Chondrocyte (in vitro differentiated cells): ENCODE measurements around the gene RP9. TPM values are rescaled to one million over a fixed set of nuclear protein-coding genes. Genes with fewer than 3 reads are reported as not detected.

Experiments
- DNase-seq: peaks from one replicate; pipeline ENCODE4 v3.0.0; 2021; ENCODE audit warnings: mixed read lengths, low spot score
- H3K27ac Mint-ChIP-seq: one replicate; pipeline ENCODE4 v1.8.0; 2021; ENCODE audit warnings: mild to moderate bottlenecking, moderate library complexity, mixed read lengths; ENCODE audit not compliant: unreplicated experiment
- H3K27me3 Mint-ChIP-seq: 2 replicates; pipeline ENCODE4 v1.8.0; 2021; ENCODE audit warnings: low read depth, mixed read lengths
- H3K36me3 Mint-ChIP-seq: 2 replicates; pipeline ENCODE4 v1.8.0; 2021; ENCODE audit warnings: low read depth, mixed read lengths
- H3K4me1 Mint-ChIP-seq: 2 replicates; pipeline ENCODE4 v1.8.0; 2021; ENCODE audit warnings: low read depth, mild to moderate bottlenecking, mixed read lengths
- H3K4me3 Mint-ChIP-seq: one replicate; pipeline ENCODE4 v1.8.0; 2021; ENCODE audit warnings: mild to moderate bottlenecking, moderate library complexity, mixed read lengths; ENCODE audit not compliant: unreplicated experiment
- H3K9me3 Mint-ChIP-seq: 2 replicates; pipeline ENCODE4 v1.8.0; 2021; ENCODE audit warnings: low read depth, mixed read lengths
- total RNA-seq: library from RNA; stranded (reverse); gene quantifications from 3 replicates; pipeline ENCODE4 v1.2.1, GENCODE V29; 2021
- TF ChIP-seq, protein P1 (sequence below): fragments of 200-600 bp; sonication (generic); IDR thresholded peaks from 2 replicates; pipeline ENCODE4 v1.5.0; 2021; ENCODE audit warnings: antibody characterized with exemption, mild to moderate bottlenecking, moderate library complexity

Gene RP9
- total RNA-seq, 1 donor from 2014 or later, result 16.5 TPM

DNA sequence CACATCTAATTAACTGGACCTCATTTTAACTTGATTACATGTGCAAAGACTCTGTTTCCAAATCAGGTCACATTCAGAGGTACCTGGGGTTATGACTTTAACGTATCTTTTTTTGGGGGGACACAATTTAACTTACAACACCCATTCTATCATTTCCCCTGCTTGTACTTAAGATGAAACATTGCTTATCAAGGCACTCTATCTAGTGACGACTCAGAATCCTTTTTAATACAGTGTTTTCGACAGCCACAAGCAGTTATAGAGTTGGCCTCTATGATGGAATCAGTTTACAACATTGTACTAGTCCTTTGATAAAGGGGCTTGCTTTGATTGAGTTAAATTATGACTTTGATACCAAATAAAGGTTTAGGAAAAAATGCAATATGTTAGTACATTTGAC lies 42.9 kb upstream of the RP9 start:
- Mint-ChIP-seq H3K27ac (no peak overlapping the region), H3K27me3 (no peaks in the 10 kb centered on the region), H3K4me1 (peaks cover 17% of the 10 kb centered on the region), H3K9me3 (no peaks in the 10 kb centered on the region), H3K4me3 (no peak overlapping the region), H3K36me3 (peaks cover 2% of the 10 kb centered on the region)
- no peak for DNase-seq
- TF ChIP-seq, protein P1, sequence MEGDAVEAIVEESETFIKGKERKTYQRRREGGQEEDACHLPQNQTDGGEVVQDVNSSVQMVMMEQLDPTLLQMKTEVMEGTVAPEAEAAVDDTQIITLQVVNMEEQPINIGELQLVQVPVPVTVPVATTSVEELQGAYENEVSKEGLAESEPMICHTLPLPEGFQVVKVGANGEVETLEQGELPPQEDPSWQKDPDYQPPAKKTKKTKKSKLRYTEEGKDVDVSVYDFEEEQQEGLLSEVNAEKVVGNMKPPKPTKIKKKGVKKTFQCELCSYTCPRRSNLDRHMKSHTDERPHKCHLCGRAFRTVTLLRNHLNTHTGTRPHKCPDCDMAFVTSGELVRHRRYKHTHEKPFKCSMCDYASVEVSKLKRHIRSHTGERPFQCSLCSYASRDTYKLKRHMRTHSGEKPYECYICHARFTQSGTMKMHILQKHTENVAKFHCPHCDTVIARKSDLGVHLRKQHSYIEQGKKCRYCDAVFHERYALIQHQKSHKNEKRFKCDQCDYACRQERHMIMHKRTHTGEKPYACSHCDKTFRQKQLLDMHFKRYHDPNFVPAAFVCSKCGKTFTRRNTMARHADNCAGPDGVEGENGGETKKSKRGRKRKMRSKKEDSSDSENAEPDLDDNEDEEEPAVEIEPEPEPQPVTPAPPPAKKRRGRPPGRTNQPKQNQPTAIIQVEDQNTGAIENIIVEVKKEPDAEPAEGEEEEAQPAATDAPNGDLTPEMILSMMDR, result no peak

DNA sequence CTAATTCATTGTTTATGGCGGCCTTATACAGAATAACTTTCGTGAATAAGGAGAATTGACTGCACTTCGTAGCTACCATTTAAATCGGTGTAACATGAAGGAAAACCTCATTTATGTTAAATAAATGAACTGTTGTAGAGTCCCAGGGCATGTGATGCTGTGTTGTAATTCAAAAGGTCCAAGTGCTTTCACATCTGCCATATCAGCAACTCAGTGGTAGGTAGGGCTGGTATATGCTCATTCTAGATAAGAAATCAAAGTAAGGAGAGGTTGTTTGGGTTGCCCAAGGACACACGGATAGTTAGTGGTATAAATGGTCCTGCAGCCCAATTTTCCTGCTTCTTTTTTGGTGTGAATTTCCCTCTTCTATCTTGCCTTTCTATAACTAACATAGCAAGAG lies 36.0 kb upstream of the RP9 start:
- no peak for DNase-seq
- Mint-ChIP-seq H3K27ac (no peak overlapping the region), H3K4me1 (peaks cover 10% of the 10 kb centered on the region), H3K4me3 (no peak overlapping the region), H3K9me3 (peaks cover 7% of the 10 kb centered on the region), H3K27me3 (no peaks in the 10 kb centered on the region), H3K36me3 (peaks cover 4% of the 10 kb centered on the region)
- TF ChIP-seq, protein P1, result no peak

DNA sequence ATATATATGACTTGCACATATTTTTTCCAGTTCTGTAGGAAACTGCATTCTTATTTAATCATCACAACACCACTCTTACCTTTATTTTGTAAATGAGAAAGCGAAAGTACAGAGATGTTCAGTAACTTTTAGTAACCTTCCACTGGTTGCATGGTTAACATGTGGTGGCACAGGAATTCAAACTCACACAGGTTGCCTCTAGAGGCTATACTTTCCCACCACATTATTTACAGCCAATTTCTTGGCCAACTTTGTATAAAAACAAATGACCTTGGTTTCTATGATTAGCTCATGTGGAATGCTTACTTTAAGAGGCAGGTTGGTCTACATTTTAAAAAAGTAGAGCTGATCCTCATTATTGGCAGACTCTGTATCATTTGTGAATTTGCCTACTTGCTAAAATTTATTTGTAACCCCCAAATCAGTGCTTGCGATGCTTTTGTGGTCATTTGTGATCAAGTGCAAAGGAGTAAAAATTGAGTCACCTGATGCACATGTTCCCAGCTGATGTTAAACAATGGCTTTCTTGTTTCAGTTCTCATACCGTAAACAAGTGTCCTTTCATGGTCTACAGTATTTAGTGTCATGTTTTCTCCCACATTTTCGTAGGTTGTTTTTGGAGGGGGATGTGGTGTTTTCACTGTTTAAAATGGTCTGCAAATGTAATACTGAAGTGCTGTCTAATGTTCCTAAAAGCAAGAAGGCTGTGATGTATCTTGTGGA lies 35.0 kb upstream of the RP9 start:
- no peak for DNase-seq

DNA sequence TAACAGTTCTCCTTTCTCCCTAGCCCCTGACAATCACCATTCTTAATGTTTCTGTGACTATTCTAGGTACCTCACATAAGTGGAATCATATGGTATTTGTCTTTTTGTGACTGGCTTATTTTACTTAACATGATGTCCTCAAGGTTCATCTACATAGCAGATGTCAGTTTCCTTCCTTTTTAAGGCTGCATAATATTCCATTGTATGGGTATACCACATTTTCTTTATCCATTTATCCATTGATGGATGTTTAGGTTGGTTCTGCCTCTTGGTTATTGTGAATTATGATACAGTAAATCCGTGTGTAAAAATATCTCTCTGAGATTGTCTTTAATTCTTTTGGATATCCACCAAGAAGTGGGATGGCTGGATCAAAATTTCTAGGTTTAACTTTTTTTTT lies 33.4 kb upstream of the RP9 start:
- Mint-ChIP-seq H3K4me3 (no peak overlapping the region), H3K27ac (no peak overlapping the region), H3K36me3 (peaks cover 2% of the 10 kb centered on the region), H3K9me3 (peaks cover 7% of the 10 kb centered on the region), H3K27me3 (no peaks in the 10 kb centered on the region), H3K4me1 (peaks cover 10% of the 10 kb centered on the region)
- TF ChIP-seq, protein P1, result no peak
- no peak for DNase-seq

More for the DNA sequence above, 35.0 kb upstream of the RP9 start:
- Mint-ChIP-seq H3K4me3 (no peak overlapping the region), H3K27ac (no peak overlapping the region), H3K27me3 (no peaks in the 10 kb centered on the region), H3K4me1 (peaks cover 10% of the 10 kb centered on the region), H3K36me3 (peaks cover 4% of the 10 kb centered on the region), H3K9me3 (peaks cover 7% of the 10 kb centered on the region)
- TF ChIP-seq, protein P1, result no peak

DNA sequence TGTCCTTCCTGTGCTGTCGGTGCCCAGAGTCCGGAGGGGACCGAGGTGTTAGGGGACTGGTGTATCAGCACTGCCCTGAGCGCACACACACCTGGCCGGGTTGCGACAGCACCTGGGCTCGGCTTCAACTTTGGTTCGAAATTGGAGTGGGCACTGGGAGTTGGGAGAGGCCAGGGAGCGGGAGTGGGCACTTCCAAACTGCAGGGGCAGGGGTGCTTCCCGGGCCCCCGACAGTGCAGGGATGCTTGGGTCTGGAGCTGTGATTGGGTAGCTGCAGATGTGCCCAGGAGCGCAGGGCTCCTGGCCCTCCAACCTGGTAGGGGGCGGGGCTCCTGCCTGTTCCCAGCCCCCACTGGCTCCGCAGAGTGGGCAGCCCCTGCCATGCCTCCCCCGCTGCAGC lies 27.9 kb upstream of the RP9 start:
- no peaks in the 10 kb centered on the region for H3K27me3 Mint-ChIP-seq
- H3K4me3 Mint-ChIP-seq, result no peak overlapping the region
- peaks cover 5% of the 10 kb centered on the region for H3K36me3 Mint-ChIP-seq
- H3K27ac Mint-ChIP-seq, result no peak overlapping the region
- peaks cover 11% of the 10 kb centered on the region for H3K9me3 Mint-ChIP-seq
- H3K4me1 Mint-ChIP-seq, result peaks cover under 1% of the 10 kb centered on the region
- TF ChIP-seq, protein P1, result no peak
- DNase-seq, result peak; percentile 84
